Stimulated activated CD4-positive, alpha-beta T cell treated with anti-CD3 and anti-CD28 coated beads, TNF-alpha, amount 100 ng/mL, for 4 hours (primary cell): ENCODE results near the gene MBOAT7.

Experiments used
- DNase-seq, 3 experiments: peaks; one replicate each; pipeline ENCODE4 v3.0.0-alpha.2; 2020; ENCODE audit warnings: low read depth in 3 of 3

Gene MBOAT7

GRCh38 chr19:54164369-54165068, 24.9 kb downstream of the MBOAT7 start:
- DNase-seq = peak in 1 of 3 experiments; percentile 35

- DNase-seq = no peak
These were observed 26.5 kb downstream of the MBOAT7 start for GRCh38 chr19:54162884-54163283.

- DNase-seq = peak; percentile 65 to 75 (median 68)
These were observed 27.1 kb downstream of the MBOAT7 start for GRCh38 chr19:54162241-54162805.

GRCh38 chr19:54160854-54161253, 28.5 kb downstream of the MBOAT7 start:
- DNase-seq = no peak

GRCh38 chr19:54160182-54160811, 29.1 kb downstream of the MBOAT7 start:
- DNase-seq = no peak

- peak; percentile 85 to 99 (median 97) for DNase-seq
These were observed 29.8 kb downstream of the MBOAT7 start, which contains the start of gene LENG1 for GRCh38 chr19:54159352-54160181. Gene LENG1 (minus strand): TSS chr19:54159721. CDS start chr19:54159695, 26 bp downstream.

- no peak for DNase-seq
These were observed 30.5 kb downstream of the MBOAT7 start for GRCh38 chr19:54158812-54159351.

- no peak for DNase-seq
These were observed 32.4 kb downstream of the MBOAT7 start for GRCh38 chr19:54156953-54157352.

GRCh38 chr19:54156490-54156889, 32.9 kb downstream of the MBOAT7 start:
- DNase-seq = no peak

GRCh38 chr19:54155694-54156093, 33.7 kb downstream of the MBOAT7 start:
- DNase-seq = no peak

GRCh38 chr19:54154603-54155345, 34.6 kb downstream of the MBOAT7 start:
- DNase-seq = no peak

- no peak for DNase-seq
These were observed 35.6 kb downstream of the MBOAT7 start for GRCh38 chr19:54153731-54154326.

- DNase-seq = no peak
These were observed 36.4 kb downstream of the MBOAT7 start for GRCh38 chr19:54152878-54153524.

GRCh38 chr19:54152267-54152666, 37.1 kb downstream of the MBOAT7 start:
- no peak for DNase-seq

- DNase-seq = no peak
These were observed 37.9 kb downstream of the MBOAT7 start for GRCh38 chr19:54151362-54152035.

GRCh38 chr19:54149021-54149812, 40.2 kb downstream of the MBOAT7 start:
- no peak for DNase-seq

- DNase-seq = no peak
These were observed 41.2 kb downstream of the MBOAT7 start for GRCh38 chr19:54148158-54148557.

GRCh38 chr19:54147676-54148075, 41.7 kb downstream of the MBOAT7 start:
- no peak for DNase-seq
